ENCODE data around the gene ALG8.

GRCh38 chr11:78100261-78100660 is 39.2 kb downstream of the ALG8 start:
- TF ChIP-seq CTCF (IDR thresholded peaks at IDR 0.05) (no peak), POLR2AphosphoS5 (IDR thresholded peaks at IDR 0.05) (no peak), EP300 (IDR thresholded peaks at IDR 0.05) (no peak)

Measured in suprapubic skin (tissue), 4 donors.